HG03460 (cell line): ENCODE measurements around the gene KIAA0930.
"Not testable (repeated sequence)": the region's sequence is repeated elsewhere in the genome, so short reads cannot be mapped to it uniquely, and the experiment has no call there.

Experiments used
- ATAC-seq: cut with Tn5 transposase; IDR thresholded peaks from one replicate; pipeline ENCODE4 v1.9.1; 2021; ENCODE audit not compliant: unreplicated experiment

KIAA0930 gene

GRCh38 chr22:45204819-45205218 is 35.9 kb downstream of the KIAA0930 start:
- ATAC-seq, result no peak

GRCh38 chr22:45204241-45204640 is 36.5 kb downstream of the KIAA0930 start:
- no peak for ATAC-seq

GRCh38 chr22:45203150-45203951 is 37.3 kb downstream of the KIAA0930 start:
- no peak for ATAC-seq

- ATAC-seq, result no peak
Observed at GRCh38 chr22:45202333-45203149, 38.2 kb downstream of the KIAA0930 start.

GRCh38 chr22:45201678-45202332 is 38.9 kb downstream of the KIAA0930 start:
- ATAC-seq, result no peak

- no peak for ATAC-seq
Observed at GRCh38 chr22:45200860-45201511, 39.7 kb downstream of the KIAA0930 start.

- no peak for ATAC-seq
Observed at GRCh38 chr22:45200230-45200629, 40.5 kb downstream of the KIAA0930 start.

GRCh38 chr22:45199723-45200122 is 41.0 kb downstream of the KIAA0930 start:
- no peak for ATAC-seq

- no peak for ATAC-seq
Observed at GRCh38 chr22:45198463-45198795, 42.3 kb downstream of the KIAA0930 start.

GRCh38 chr22:45197606-45198462 is 42.9 kb downstream of the KIAA0930 start:
- no peak for ATAC-seq

GRCh38 chr22:45196926-45197605 is 43.6 kb downstream of the KIAA0930 start:
- no peak for ATAC-seq

GRCh38 chr22:45196308-45196707 is 44.4 kb downstream of the KIAA0930 start:
- ATAC-seq, result no peak

GRCh38 chr22:45195616-45196015 is 45.1 kb downstream of the KIAA0930 start:
- no peak for ATAC-seq

GRCh38 chr22:45194686-45195085 is 46.0 kb downstream of the KIAA0930 start:
- no peak for ATAC-seq

GRCh38 chr22:45192701-45193187 is 48.0 kb downstream of the KIAA0930 start:
- ATAC-seq, result no peak

GRCh38 chr22:45191746-45192145 is 48.9 kb downstream of the KIAA0930 start:
- ATAC-seq, result not testable (repeated sequence)

GRCh38 chr22:45190202-45190872 is 50.4 kb downstream of the KIAA0930 start:
- no peak for ATAC-seq

GRCh38 chr22:45188779-45189178 is 51.9 kb downstream of the KIAA0930 start:
- no peak for ATAC-seq

- ATAC-seq, result no peak
Observed at GRCh38 chr22:45187891-45188290, 52.8 kb downstream of the KIAA0930 start.
